ENCODE data around the gene GABRG3. TPM values are rescaled to one million over a fixed set of nuclear protein-coding genes. Genes with fewer than 3 reads are reported as not detected.

GABRG3 gene
- total and polyA plus RNA-seq, 2 of the 4 experiments (the other 2 are of a cell fraction): not detected

- BruUV-seq (replicated peaks): no TSS peak
- Histone ChIP-seq H3K36me3 (ENCODE audit: control insufficient read depth, insufficient read depth, low read length) (no peaks in the 10 kb centered on the region), H2BK20ac (ENCODE audit: low read depth, low read length) (no peak overlapping the region), H3K56ac (ENCODE audit: extremely low read depth, insufficient read depth, low read length) (no peak overlapping the region), H2BK15ac (ENCODE audit: low read depth, low read length) (no peak overlapping the region), H2AK9ac (replicated peaks; ENCODE audit: low read depth, low read length, poor library complexity) (no peak overlapping the region), H2AK5ac (ENCODE audit: low read depth, low read length) (no peak overlapping the region), H3K9ac (ENCODE audit: low read depth, low read length) (no peak overlapping the region), H4K20me1 (ENCODE audit: insufficient read depth, low read length) (no peaks in the 10 kb centered on the region), H2AFZ (replicated peaks; ENCODE audit: low read length, poor library complexity) (no peak overlapping the region), H3K14ac (replicated peaks; ENCODE audit: low read depth, low read length) (no peak overlapping the region), H3K23ac (ENCODE audit: low read depth, low read length) (no peak overlapping the region), H3K4me2 (ENCODE audit: low read depth, low read length) (no peak overlapping the region), H3K27me3 (ENCODE audit: control insufficient read depth, insufficient read depth, low read length) (no peaks in the 10 kb centered on the region), H2BK120ac (ENCODE audit: low read depth, low read length) (no peak overlapping the region), H3K9me3 (ENCODE audit: control insufficient read depth, insufficient read depth, low read length) (peaks cover 29% of the 10 kb centered on the region), H3K79me1 (ENCODE audit: low read depth in 1 of 2, low read length in 2 of 2) (no peaks in the 10 kb centered on the region), H4K5ac (ENCODE audit: low read depth, low read length) (no peak overlapping the region), H4K8ac (ENCODE audit: low read depth in 2 of 2, low read length in 2 of 2) (no peak overlapping the region), H3K27ac (ENCODE audit: insufficient read depth, low read length) (no peak overlapping the region), H3K4me3 (ENCODE audit: insufficient read depth, low read depth, low read length) (no peak overlapping the region), H3K4me1 (ENCODE audit: control insufficient read depth, insufficient read depth, low read length) (no peaks in the 10 kb centered on the region), H3K4ac (ENCODE audit: low read depth, low read length) (no peak overlapping the region), H4K91ac (ENCODE audit: insufficient read depth, low read depth, low read length) (no peak overlapping the region), H3K18ac (ENCODE audit: low read depth, low read length) (no peak overlapping the region), H2BK5ac (ENCODE audit: low read depth, low read length, poor library complexity, severe bottlenecking) (no peak overlapping the region), H3K9me1 (ENCODE audit: insufficient read depth, low read length) (no peaks in the 10 kb centered on the region)
- ATAC-seq (ENCODE audit: low read depth) (no peak), DNase-seq (no peak)
- POLR2A ChIA-PET (ENCODE audit: unreplicated experiment): no interaction called here
- WGBS, 2 experiments (ENCODE audit: extremely low coverage in 2 of 2, insufficient read length in 1 of 2): 70% methylated on average over 7 of the region's 13 CpGs; no CpG with 5 or more reads in 1 of the 2 experiments
- TF ChIP-seq NFE2L2 (IDR thresholded peaks at IDR 0.05; ENCODE audit: low read depth, low read length): no peak
- TF ChIP-seq CHD1 (IDR thresholded peaks at IDR 0.05; ENCODE audit: low read depth, low read length): no peak
- no peak for TF ChIP-seq CTCF (conservative IDR thresholded peaks at IDR 0.05; ENCODE audit: low read depth, low read length)
- dilution Hi-C loops (cut with HindIII; ENCODE audit: low sequenced_read_pairs, unreplicated experiment): no loop called here
- intact Hi-C loops (cut with micrococcal nuclease): no loop called here
- in situ Hi-C loops (cut with MboI; ENCODE audit: low sequenced_read_pairs): no loop called here
- CTCF ChIA-PET: no interaction called here
Measured at GRCh38 chr15:26945046-26945445, 25.9 kb upstream of the GABRG3 start.

Data from IMR-90 (cell line).